ENCODE data around the gene GRK1. TPM values are rescaled to one million over a fixed set of nuclear protein-coding genes. Genes with fewer than 3 reads are reported as not detected.

The GRK1 gene
- total and polyA plus RNA-seq, 2 of the 13 experiments (the other 11 are each of a cell fraction or from before 2014, with no cell fraction given), result 0.07 to 0.12 TPM

GRCh38 chr13:113633485-113633873 is 33.5 kb upstream of the GRK1 start:
- POLR2A ChIA-PET, result no interaction called here
- Histone ChIP-seq H2AFZ (ENCODE audit: low read length) (no peak overlapping the region), H3K9me3 (ENCODE audit: low read length) (no peaks in the 10 kb centered on the region), H4K20me1 (ENCODE audit: insufficient read depth, low read length) (0 out of 2 replicates have a peak, but pooled peaks cover 3% of the 10 kb centered on the region), H3K27ac (ENCODE audit: extremely low read length, insufficient read depth, low read length) (no peak overlapping the region), H3K4me2 (ENCODE audit: low read depth, low read length) (no peak overlapping the region), H3K9ac (ENCODE audit: insufficient read depth, low read depth, low read length) (no peak overlapping the region), H3K4me1 (ENCODE audit: insufficient read depth, low read length) (no peaks in the 10 kb centered on the region), H3K36me3 (replicated peaks in 1 of 2; ENCODE audit: control insufficient read depth in 1 of 2, insufficient read depth in 2 of 2, low read length in 2 of 2) (peaks cover 35 to 92% of the 10 kb centered on the region in 2 experiments), H3K79me2 (ENCODE audit: insufficient read depth, low read length) (peaks cover 7% of the 10 kb centered on the region), H3K4me3 (replicated peaks in 1 of 3; ENCODE audit: insufficient read depth in 1 of 3, low read depth in 2 of 3, low read length in 3 of 3) (no peak overlapping the region), H3K27me3 (ENCODE audit: control insufficient read depth in 1 of 2, insufficient read depth in 2 of 2, low read length in 2 of 2) (no peaks in the 10 kb centered on the region)
- TF ChIP-seq SP2 (CRISPR knock-in tag; IDR thresholded peaks at IDR 0.05) (no peak), THAP7 (CRISPR knock-in tag; IDR thresholded peaks at IDR 0.05) (no peak), FOXP1 (IDR thresholded peaks at IDR 0.05) (no peak), FOXP1 (CRISPR knock-in tag; IDR thresholded peaks at IDR 0.05) (no peak), ZKSCAN8 (CRISPR knock-in tag; IDR thresholded peaks at IDR 0.05; ENCODE audit: borderline replicate concordance) (no peak), NFIC (IDR thresholded peaks at IDR 0.05; ENCODE audit: low read length) (no peak), SMAD3 (CRISPR knock-in tag; IDR thresholded peaks at IDR 0.05) (no peak), SP140L (CRISPR knock-in tag; IDR thresholded peaks at IDR 0.05; ENCODE audit: borderline replicate concordance) (no peak), ZFP36 (IDR thresholded peaks at IDR 0.05; ENCODE audit: borderline replicate concordance, low read depth, low read length, partially characterized antibody) (no peak), TGIF2 (CRISPR knock-in tag; IDR thresholded peaks at IDR 0.05) (no peak), SMAD9 (CRISPR knock-in tag; IDR thresholded peaks at IDR 0.05) (no peak)
- DNase-seq (ENCODE audit: low spot score), result no peak
- no peak for ATAC-seq
- BruUV-seq (replicated peaks), result no TSS peak
- intact Hi-C loops (cut with micrococcal nuclease; ENCODE audit: unreplicated experiment) (no loop called here), in situ Hi-C loops (cut with HindIII; ENCODE audit: extremely low pct_ligation_motif_present, low pct_unique_long_range_greater_than_20kb) (no loop called here)
- no peak for FAIRE-seq
- 96% methylated on average over 18 of the region's 18 CpGs for WGBS (ENCODE audit: low lambda C conversion rate)
- CTCF ChIA-PET (ENCODE audit: low intra/inter-chr PET ratio, low total read pairs), result no interaction called here

All from HepG2 (cell line).